GM18868 (cell line): Measurements from ENCODE around the gene MYL1.

Experiments used
- ATAC-seq: cut with Tn5 transposase; IDR thresholded peaks from one replicate; pipeline ENCODE4 v1.9.1; 2021; ENCODE audit warnings: mild to moderate bottlenecking, moderate library complexity; ENCODE audit not compliant: unreplicated experiment

MYL1 gene

GRCh38 chr2:210268281-210268680 lies 46.7 kb downstream of the MYL1 start:
- ATAC-seq, result no peak

- no peak for ATAC-seq
Measured at GRCh38 chr2:210267698-210268097, 47.3 kb downstream of the MYL1 start.

- no peak for ATAC-seq
Measured at GRCh38 chr2:210264282-210264681, 50.7 kb downstream of the MYL1 start.

- no peak for ATAC-seq
Measured at GRCh38 chr2:210263841-210264240, 51.1 kb downstream of the MYL1 start.

- ATAC-seq, result no peak
Measured at GRCh38 chr2:210262036-210262435, 52.9 kb downstream of the MYL1 start.

GRCh38 chr2:210259687-210260086 lies 55.3 kb downstream of the MYL1 start:
- no peak for ATAC-seq

- peak; percentile 77 for ATAC-seq
Measured at GRCh38 chr2:210252699-210253606, 62.0 kb downstream of the MYL1 start.

- ATAC-seq, result no peak
Measured at GRCh38 chr2:210250622-210251021, 64.4 kb downstream of the MYL1 start.
